Skin epidermis (tissue), 12 donors: Measurements from ENCODE around the gene IDS.
"Not testable (repeated sequence)": the region's sequence is repeated elsewhere in the genome, so short reads cannot be mapped to it uniquely, and the experiment has no call there.

ENCODE experiments used
- H3K27ac ChIP-seq, 21 experiments: fragments of 200-600 bp; sonication (generic) in 11 of 21; one replicate each; pipeline ENCODE4 v1.5.0; 2020; ENCODE audit warnings: mild to moderate bottlenecking in 3 of 21, inconsistent platforms in 2 of 21, moderate library complexity in 2 of 21
- H3K4me3 ChIP-seq, 7 experiments: fragments of 200-600 bp; sonication (generic) in 2 of 7; one replicate each; pipeline ENCODE4 v1.5.0; 2020; ENCODE audit warnings: inconsistent platforms in 2 of 7, mild to moderate bottlenecking in 2 of 7, moderate library complexity in 1 of 7

IDS gene

DNA sequence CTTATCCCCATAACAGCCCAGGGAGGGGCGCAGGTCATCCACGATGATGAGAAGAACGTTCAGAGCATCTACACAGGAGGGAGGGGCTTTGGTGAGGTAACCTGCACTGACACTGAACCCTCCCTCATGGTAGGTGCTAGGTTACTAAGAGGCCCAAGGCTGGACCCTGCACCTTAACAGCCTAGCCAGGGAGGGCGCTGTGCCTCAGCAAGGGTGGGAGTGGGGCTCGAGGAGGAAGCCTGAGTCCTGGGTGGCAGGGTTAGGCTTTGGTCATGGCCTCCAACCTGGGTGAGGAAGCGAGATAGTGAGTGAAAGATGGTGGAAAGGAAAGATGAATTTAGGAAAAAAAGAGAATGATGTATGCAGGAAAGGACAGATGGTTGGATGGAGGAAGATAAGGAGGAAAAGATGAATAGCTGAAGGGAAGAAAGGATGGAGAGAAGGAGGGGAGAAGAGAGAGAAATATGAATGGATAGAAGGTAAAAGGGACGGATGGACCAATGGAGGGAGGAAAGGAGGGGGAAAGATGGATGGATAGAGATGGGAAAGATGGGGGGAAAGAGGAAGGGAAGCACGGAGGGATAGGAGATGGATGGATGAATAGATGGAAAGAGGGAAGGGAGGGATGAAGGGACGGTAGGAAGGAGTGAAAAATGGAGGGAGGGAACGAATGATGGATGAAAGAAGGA lies 736 bp downstream of the IDS start:
- H3K27ac ChIP-seq = peak overlapping the region; percentile 58 to 94 (median 88)
- H3K4me3 ChIP-seq = peak overlapping the region; percentile 36 to 57 (median 51)

DNA sequence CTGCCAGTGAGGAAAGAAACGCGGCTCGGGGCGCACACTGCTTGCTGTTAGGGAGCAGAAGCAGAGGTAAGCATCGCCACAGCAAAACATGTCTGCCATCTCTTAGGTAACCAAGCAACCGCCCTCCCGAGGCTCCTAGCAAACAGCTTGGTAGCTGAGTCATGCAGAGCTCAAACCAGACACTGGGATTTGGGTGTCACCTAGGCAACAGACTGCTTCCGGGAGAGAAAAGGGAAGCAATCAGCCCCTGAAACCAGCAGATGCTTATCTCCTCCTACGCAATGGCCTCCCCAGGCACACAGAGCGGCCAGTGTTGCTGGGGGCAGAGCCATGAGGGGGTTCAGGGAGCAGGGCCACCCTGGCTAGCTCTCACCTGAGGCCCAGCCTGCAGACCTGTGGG lies 1.7 kb downstream of the IDS start:
- Histone ChIP-seq H3K4me3 (peak overlapping the region in 4 of 7 experiments; percentile 44 to 57 (median 52)), H3K27ac (peak overlapping the region in 6 of 21 experiments; percentile 24 to 94 (median 88))

DNA sequence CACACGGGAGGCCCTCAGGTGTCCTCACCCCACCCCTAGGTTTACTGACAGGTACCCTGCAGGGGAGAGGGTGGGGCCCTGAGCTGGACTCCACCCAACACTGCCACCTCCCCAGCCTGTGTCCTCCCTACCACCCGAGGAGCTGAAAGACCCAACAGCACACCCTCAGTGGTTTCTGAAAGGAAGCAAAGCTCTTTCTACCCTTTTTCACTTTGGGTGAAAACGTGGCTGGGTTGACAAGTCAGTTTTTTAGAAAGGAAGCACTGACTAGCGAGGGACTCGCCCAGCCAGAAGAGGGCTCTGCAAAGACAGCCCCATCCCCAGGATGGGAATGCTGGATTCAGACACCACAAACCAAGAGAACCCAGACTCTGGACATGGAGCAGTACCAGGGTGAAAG lies 2.2 kb downstream of the IDS start:
- H3K27ac ChIP-seq = peak overlapping the region in 2 of 21 experiments; percentile 24 to 26
- not testable (repeated sequence) for H3K4me3 ChIP-seq

DNA sequence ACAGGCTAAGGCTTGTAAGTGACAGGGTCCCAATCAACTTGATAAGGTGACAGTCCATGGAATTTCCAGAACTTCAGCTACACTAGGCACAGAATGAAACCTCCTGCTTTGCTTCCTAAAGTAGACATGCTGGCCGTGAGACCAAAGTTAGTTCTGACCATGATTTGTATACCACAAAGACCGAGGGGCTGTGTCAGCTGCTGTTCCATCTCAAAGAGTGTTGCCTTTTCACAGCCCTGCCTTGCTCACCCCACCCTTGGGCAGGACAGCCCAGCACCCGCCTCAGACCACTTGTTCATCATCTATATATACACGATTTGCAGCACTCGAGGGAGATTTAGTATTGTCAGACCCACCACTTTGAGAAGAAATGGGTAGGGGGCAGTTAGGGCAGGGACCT lies 5.3 kb downstream of the IDS start:
- no peak overlapping the region for H3K4me3 ChIP-seq
- no peak overlapping the region for H3K27ac ChIP-seq

DNA sequence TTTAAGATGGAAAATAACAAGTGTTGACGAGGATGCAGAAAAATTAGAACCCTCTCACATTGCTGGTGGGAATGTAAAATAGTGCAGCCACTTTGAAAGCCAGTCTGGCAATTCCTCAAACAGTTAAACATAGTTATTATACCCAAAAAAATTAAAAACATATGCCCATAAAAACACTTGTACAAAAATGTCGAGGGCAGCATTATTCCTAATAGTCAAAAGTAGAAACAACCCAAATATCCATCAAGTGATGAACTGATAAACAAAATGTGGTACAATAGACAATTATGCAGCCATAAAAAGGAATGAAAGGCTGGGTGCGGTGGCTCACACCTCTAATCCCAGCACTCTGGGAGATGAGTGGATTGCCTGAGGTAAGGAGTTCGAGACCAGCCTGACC lies 6.3 kb downstream of the IDS start:
- Histone ChIP-seq H3K4me3 (no peak overlapping the region), H3K27ac (no peak overlapping the region)

DNA sequence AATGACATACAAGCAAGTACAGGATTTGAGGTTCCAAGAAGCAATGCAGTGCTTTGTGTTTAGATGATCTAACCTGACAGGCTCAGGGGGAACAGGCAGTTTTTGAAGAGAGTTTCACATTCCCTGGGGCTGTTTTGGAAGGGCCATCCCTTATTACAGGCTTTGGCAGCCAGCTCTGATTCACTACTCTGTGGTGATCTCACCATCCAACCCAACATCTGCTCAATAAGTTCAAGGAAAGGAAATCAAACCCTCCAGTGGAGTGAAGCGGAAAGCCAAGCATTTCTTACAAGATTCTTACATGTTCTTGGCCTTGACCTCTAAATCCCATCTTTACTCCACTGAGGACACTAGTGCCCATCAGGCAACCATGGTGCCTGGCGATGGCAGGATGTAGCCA lies 7.5 kb downstream of the IDS start:
- peak overlapping the region in 1 of 21 experiments; percentile 50 for H3K27ac ChIP-seq
- H3K4me3 ChIP-seq = no peak overlapping the region

DNA sequence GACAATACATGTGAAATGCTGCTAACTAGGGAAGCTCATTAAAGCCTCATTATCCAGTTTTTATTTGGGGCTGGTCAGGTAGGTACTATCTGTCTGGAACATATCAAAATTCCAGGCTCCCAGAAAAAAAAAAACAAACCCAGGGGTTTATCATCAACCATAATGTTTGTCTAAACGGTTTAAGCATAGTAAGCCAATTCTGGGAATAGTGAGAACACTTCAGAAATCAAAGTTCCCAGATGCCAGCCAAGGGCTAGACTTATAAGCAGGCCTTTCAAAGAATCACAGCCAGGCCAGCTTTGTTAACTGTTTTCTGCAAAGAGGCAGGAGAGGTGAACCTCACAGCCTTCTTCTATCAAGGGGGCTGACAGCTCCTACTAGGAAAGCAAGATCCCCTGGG lies 8.1 kb downstream of the IDS start:
- peak overlapping the region in 1 of 21 experiments; percentile 30 for H3K27ac ChIP-seq

DNA sequence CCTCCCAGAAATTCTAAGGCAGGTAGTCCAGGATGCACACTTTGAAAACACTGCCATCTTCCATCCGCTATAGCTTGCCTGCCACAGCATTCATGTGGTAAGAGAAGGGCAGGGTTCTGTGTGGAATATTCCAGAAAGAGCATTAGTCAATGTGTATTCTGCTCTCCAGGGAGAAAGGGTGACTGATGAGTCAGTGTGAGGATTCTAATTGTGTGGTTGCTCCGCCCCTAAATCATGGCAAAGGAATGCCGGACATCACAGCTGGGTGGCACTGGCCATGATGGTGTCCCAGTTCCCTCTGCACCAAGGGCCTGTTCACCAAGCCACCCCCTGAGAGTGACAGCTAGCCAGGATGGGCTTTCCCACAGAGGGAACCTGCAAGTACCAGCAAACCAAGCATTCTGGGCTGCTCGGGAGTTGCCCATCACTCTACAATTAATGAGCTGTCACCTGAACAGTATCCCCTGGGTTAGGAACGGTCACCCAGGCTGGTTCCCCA lies 9.5 kb downstream of the IDS start:
- Histone ChIP-seq H3K27ac (no peak overlapping the region), H3K4me3 (no peak overlapping the region)

More for the DNA sequence above, 8.1 kb downstream of the IDS start:
- no peak overlapping the region for H3K4me3 ChIP-seq

DNA sequence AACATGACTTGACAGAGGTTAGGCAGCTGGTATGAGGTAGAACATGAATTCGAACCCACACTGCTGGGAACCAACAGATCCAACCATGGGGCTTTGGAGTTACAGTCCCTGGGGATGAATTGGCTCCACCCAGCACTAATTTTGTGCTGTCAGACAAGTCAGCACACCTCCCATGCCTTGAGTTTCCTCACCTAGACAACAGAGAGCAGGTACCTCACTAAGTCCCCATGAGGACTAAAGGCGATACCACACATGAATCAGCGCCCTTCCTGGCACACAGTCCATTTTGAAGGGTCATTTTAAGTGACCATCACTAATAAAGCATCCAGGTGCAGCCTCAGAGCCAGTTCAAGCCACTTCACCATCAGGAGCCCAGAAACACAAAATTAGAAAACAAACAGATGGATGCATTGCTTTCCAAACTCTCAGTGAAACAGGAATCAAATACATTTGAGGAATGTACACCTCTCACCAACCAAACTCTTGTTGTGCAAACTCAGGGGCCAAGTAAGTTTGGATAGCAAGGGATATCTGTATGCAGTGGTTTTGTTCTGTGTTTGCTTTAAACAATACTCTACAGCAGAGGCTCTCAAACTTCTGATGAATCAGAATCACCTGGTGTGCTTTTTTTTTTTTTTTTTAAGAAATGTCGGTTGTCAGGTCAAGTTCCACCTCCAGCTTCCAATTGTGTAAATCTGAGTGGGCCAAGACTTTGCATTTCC lies 10.1 kb downstream of the IDS start:
- H3K27ac ChIP-seq = no peak overlapping the region
- H3K4me3 ChIP-seq = no peak overlapping the region

DNA sequence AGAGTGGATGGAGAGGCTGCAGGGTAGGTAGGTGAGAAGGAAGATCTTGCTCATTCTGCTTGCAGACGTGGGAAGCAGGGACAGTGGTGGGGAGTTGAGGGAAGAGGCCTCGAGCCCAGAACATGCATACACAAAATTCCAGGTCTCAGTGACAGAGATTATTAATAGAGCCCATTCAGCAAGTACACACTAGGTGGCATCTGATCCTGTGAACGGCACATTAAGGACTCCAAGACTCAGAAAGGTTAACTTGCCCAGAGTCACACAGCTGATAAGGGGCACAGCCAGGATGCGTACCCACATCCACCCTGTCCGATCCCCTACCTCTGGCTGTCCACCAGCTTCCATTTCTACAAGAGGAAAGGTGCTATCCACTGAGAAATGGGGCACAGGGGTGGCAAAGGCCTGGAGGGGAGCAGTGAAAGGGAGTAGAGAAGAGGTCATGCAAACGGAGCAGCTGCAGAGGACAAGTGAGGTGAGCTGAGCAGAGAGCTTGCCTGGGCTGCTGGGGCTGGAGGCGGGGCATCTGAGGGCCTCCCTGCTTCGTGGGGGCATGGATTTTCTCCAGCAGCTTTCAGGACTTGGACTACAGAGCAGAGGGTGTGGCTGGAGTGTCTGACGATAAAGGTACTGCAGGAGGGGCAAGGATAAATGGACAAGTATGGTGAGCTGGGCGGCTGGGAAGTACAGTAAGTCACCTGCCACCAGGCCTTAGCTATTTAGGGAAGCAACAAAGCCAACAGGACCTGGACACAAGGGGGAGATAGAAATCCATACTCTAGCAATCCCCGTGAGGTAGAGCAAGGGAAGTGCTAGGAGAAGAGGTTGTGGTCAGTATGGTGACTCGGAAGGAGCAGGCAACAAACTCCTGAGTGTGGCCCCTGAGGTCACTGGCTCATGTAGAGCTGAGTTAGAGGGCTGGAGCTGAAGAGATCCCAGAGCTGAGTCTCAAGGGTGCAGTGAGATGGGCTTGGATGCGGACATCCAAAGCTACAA lies 11.2 kb downstream of the IDS start:
- H3K27ac ChIP-seq = no peak overlapping the region
- no peak overlapping the region for H3K4me3 ChIP-seq

DNA sequence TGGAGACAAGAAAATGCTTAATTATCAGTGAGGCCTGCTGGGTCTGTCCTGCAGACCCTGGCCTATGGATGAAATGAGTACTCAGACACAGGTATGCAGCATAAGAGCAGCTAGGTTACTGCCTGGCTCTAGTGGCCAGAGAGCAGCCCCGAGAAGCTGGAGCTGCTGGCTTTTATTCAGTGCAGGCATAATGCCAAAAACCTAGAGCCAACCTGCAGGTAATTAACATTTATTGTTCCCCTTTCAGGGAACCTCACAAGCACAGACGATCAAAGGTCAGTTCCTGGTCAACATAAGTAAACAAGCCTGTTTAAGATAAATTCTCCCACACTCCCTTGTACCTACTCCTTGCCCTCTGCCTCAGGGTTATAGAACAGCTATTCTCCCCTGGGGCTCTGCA lies 13.3 kb downstream of the IDS start:
- no peak overlapping the region for H3K27ac ChIP-seq
- H3K4me3 ChIP-seq = no peak overlapping the region

DNA sequence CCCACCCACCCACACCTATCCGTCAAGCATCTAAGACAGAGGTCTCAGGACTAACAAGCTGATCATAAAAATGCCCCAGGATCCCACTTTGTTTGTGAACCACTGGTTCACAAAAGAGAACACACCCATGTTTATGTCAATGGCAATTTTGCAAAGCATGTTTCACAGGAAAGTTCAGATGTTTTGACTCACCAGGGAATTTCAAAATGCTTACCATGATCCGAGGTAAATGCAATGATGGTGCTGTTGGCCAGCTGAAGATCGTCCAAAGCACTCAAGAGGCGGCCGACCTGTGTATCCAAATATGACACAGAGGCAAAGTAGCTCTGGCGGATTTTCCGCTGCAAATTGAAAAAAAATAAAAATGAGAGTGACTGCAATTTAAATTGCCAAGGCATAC lies 15.0 kb downstream of the IDS start:
- H3K27ac ChIP-seq = no peak overlapping the region

DNA sequence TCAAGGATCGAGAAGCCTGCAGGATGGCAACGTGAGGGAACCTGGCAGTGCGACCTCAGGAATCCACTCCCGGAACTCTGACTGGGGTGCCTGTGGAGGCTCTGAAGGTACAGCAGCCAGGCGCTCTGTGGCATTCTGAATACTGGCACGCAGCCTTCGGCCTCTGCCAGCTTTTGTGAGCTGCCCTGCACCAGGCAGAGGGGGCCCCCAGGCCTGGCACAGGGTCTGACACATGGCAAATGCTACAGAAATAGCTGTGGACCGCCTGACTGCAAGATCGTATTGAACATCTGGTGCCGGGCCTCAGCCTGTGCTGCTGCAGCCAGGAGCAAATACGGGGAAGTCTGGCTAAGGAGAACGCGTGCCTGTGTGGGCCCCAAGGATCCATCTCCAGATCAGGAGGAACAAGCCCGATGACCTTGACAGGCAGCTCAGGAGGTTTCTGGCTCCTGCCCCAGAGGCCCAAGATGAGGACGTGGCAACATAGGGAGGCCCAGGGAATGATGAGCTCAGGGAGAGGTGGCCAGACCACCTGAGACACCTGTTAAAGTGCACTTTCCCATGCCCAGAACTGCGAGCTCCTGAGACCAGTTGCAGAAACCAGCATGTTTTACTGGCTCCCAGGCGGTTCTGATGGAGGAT lies 16.6 kb downstream of the IDS start:
- H3K27ac ChIP-seq, H3K4me3 ChIP-seq: not testable (repeated sequence)

More for the DNA sequence above, 15.0 kb downstream of the IDS start:
- no peak overlapping the region for H3K4me3 ChIP-seq

DNA sequence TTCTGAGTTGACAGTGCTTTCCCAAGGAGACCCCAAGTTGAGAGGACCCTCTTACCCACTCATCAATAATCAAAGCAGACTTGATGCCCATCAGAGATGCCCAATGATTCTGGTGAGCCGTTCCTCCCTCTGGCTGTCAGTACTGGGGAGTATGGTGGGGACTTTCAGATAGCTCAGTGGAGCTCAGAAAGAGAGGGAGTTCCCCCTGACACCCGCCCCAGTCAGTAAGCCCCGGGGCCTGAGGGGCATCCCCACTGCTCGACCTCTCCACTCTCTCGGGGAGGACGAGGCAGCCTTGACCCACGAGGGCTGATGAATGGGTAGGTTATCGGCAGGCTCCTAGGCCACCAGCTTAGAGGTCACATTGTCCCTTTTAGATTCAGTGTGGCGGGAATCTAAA lies 17.1 kb downstream of the IDS start:
- H3K27ac ChIP-seq, H3K4me3 ChIP-seq: not testable (repeated sequence)

DNA sequence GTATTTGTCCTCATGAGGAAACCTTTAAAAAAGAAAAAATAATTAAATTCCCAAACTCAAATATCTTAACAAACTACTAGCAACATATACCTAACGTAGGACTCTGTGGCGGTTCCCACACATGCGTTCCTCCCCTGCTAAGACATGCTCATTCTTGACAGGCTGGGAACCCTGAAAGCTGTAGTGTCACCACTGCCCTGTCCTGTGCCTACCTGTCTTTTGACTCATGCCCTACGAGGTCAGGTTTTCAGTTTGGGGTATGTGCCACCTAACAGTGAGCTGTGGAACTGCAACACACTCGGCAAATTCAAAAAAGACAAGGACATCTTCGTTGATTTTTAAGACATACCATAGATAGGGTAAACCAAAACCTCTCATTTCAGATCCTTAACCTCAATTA lies 17.8 kb downstream of the IDS start:
- Histone ChIP-seq H3K27ac (no peak overlapping the region), H3K4me3 (no peak overlapping the region)

DNA sequence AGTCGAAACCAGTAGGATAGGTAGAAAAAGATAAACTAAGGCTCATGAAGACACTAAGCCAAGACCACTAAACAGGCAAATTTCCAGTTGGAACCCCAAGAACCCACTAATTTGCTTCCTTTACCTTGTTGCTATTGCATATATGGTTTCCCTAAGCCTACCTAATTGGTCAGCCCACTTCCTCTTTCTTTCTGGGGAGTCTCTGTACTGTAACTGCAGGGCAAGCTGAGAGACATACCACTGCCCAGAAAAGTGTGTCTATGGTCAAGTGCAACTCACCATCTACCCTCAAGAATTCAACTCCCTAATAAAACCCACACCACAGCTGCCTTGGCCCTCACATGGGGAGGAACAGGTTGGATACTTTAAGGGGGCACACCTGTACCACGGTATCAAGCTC lies 28.6 kb downstream of the IDS start:
- H3K4me3 ChIP-seq = no peak overlapping the region
- no peak overlapping the region for H3K27ac ChIP-seq

DNA sequence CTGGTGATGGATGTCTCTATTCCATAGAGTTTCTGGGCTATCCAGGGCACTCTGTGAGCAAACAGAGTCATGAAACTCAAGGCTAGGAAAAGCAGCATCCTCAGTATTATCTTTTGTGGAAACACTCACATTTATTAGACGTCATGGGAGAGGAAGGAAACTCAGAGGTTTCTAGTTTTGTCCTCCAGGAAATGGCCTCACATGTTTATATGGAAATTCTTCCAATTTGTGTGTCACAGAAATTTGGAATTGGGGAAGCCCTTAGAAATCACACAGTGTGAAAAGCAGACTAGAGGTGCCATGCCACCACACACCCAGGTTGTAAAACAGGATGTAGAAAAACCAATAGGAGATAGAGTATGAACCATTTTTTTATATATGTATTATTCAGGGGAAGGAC lies 31.1 kb downstream of the IDS start:
- Histone ChIP-seq H3K4me3 (no peak overlapping the region), H3K27ac (no peak overlapping the region)

DNA sequence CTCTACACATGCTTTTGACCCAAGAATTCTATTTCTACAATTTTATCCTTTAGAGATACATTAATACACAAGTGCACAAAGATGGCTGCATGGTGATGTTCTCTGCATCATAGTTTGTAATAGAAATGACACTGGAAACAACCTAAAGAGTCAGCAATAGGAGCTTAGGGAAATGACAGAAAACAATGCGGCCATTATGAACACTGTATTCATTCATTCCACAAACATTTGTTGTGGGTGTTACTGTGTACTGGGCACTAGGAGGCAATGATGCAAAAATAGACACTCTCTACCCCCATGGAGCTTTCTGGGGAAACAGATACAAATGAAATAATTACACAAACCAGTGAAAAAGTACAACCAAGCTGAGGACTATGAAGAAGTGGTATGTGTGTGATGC lies 32.0 kb downstream of the IDS start:
- no peak overlapping the region for H3K27ac ChIP-seq
- no peak overlapping the region for H3K4me3 ChIP-seq

DNA sequence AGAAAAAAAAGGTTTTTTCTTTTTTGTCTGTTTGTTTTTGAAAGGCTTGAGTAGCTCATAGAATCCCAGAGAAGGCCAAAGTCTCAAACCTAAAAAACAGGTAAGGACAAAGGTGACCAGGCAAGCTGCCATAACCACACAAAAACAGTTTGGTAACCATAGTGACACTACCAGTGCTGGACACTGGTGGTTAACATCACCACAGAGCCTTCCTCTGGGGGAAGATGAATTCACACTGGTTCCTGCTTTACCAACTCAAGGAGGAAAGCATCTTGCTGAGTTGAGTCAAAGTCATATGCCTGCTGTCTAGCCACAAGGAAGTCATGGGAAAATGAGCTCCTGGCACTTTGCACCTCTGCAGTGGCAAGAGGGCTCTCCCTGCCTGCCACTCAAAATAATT lies 32.5 kb downstream of the IDS start:
- Histone ChIP-seq H3K4me3 (no peak overlapping the region), H3K27ac (no peak overlapping the region)

DNA sequence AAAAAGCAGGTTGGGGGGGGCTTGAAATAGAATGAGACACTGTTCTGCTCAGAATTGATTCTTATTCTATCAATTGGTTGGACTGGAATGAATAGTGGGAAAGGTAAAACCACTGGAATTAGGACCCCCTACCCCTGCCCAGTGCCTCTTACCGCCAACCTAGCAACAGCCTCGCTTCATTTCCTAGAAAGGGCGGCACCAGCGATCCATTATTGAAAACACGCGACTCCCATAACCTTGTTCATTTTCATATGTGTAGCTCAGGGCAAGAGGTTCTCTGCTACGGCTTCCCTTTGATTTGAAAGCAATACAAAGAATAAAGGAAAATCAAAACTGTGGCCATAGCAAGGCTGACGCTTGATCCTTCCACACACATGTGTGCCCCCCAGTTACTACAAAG lies 33.7 kb downstream of the IDS start:
- H3K27ac ChIP-seq = peak overlapping the region in 1 of 21 experiments; percentile 13
- no peak overlapping the region for H3K4me3 ChIP-seq
